A549 treated with CpdA at 1 μM for 4 hours (cell line): ENCODE data around the gene MAGI3. TPM values are rescaled to one million over a fixed set of nuclear protein-coding genes. Genes with fewer than 3 reads are reported as not detected.

Source experiments
- total RNA-seq: library from RNA; stranded (reverse); fragments of 200-300 nt; extraction: Qiagen RNA extraction; gene quantifications from 5 replicates; pipeline ENCODE4 v1.2.3, GENCODE V29; 2022; ENCODE audit warnings: low read depth

Gene MAGI3
- 3.8 to 4.7 TPM (median 4.0 TPM) in 5 replicates for total RNA-seq

DNA sequence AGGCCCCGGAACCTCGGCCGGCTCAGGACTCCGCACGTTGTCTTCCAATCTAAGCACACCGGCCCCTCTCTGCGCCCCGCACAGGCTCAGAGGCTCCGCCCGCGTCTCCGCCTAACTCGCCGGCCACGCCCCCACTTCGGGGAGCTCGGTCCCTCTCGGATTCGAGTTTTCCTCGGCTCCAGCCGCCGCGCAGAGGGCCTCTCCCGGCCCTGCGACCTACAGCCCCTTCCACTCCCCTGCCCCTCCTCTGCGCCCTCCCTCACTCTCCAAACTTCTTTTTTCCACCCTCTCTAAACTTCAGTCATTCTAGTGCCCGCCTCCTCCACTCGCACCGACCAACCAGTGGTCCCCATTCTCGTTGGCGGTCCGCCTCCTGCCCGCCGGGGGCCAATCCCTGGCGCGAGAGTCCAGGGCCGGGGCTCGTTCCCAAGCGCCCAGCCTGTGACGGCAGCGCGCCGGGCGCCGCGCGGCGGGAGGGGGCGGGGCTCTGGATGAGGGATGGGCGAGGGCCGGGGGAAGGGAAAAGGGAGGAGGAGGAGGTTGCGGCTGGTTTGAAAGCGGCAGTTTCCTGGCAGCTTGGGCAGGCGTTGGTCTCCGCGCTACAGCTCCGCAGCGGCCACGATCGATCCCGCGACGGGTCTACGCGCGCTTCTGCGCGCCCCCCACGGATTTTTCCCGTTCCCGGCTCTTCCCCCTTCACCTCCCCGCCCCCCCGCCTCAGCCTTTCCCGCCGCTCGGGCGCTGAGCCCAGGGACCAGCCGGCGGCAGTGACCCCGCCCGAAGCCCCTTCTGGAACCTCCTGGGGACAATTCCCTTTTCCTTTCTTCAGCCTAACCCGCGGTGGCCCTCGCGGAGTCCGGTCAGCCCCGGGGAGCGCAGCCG is at the start of gene MAGI3:
TSS of gene MAGI3 (plus strand) at position 563 of the 882 bp plus-strand sequence. CDS start 519 bp downstream, outside the sequence.

